ENCODE results near the gene GDF15. TPM values are rescaled to one million over a fixed set of nuclear protein-coding genes. Genes with fewer than 3 reads are reported as not detected.

The GDF15 gene
- 30.3 to 66.7 TPM (median 56.0 TPM) in 5 replicates for total RNA-seq (2022; extraction: Qiagen RNA extraction; ENCODE audit: low read depth)

GRCh38 chr19:18385675-18386542 lies at the start of gene GDF15:
Gene GDF15, plus strand, starts transcription at chr19:18386158. Its CDS starts 32 bp downstream, at chr19:18386190.

GRCh38 chr19:18340190-18340989 lies 45.6 kb upstream of the GDF15 start, which contains the start of gene PGPEP1:
Gene PGPEP1, plus strand, starts transcription at chr19:18340598. Its CDS starts 84 bp downstream, at chr19:18340682.

GRCh38 chr19:18397242-18398202 lies 11.6 kb downstream of the GDF15 start, which contains the start of gene LRRC25:
Gene LRRC25, minus strand, starts transcription at chr19:18397622. Its CDS starts 659 bp downstream, at chr19:18396963.

GRCh38 chr19:18419195-18419698 lies 33.3 kb downstream of the GDF15 start, which contains the start of gene SSBP4:
Gene SSBP4, plus strand, starts transcription at chr19:18419398. Its CDS starts 251 bp downstream, at chr19:18419649.

GRCh38 chr19:18437491-18438330 lies 51.8 kb downstream of the GDF15 start, which contains the start of gene ISYNA1:
Gene ISYNA1, minus strand, starts transcription at chr19:18438133. Its CDS starts 154 bp downstream, at chr19:18437979.

Other genes with a start within 250 kb of the GDF15 start
- 3.0 to 13.4 TPM (median 9.3 TPM) in 5 replicates for gene PIK3R2, start 233.0 kb upstream of the GDF15 start, total RNA-seq (2022; extraction: Qiagen RNA extraction; ENCODE audit: low read depth)
- 10.4 to 22.0 TPM (median 15.3 TPM) in 5 replicates for gene IFI30, start 212.3 kb upstream of the GDF15 start, total RNA-seq (2022; extraction: Qiagen RNA extraction; ENCODE audit: low read depth)
- gene MPV17L2, start 192.9 kb upstream of the GDF15 start, total RNA-seq (2022; extraction: Qiagen RNA extraction; ENCODE audit: low read depth), result 9.0 to 13.3 TPM (median 10.7 TPM) in 5 replicates
- gene RAB3A, start 182.1 kb upstream of the GDF15 start, total RNA-seq (2022; extraction: Qiagen RNA extraction; ENCODE audit: low read depth), result 0.53 to 1.1 TPM (median 0.57 TPM) in 5 replicates
- gene PDE4C, start 159.7 kb upstream of the GDF15 start, total RNA-seq (2022; extraction: Qiagen RNA extraction; ENCODE audit: low read depth), result 0.27 to 0.50 TPM in 2 of 5 replicates, not detected in the others
- gene IQCN, start 111.7 kb upstream of the GDF15 start, total RNA-seq (2022; extraction: Qiagen RNA extraction; ENCODE audit: low read depth), result 0.32 to 0.49 TPM (median 0.40 TPM) in 5 replicates
- gene JUND, start 104.5 kb upstream of the GDF15 start, total RNA-seq (2022; extraction: Qiagen RNA extraction; ENCODE audit: low read depth), result 35.1 to 63.5 TPM (median 51.7 TPM) in 5 replicates
- gene LSM4, start 63.1 kb upstream of the GDF15 start, total RNA-seq (2022; extraction: Qiagen RNA extraction; ENCODE audit: low read depth), result 228 to 256 TPM (median 239 TPM) in 5 replicates
- 2.6 to 3.1 TPM (median 2.6 TPM) in 5 replicates for gene PGPEP1, start 45.6 kb upstream of the GDF15 start, total RNA-seq (2022; extraction: Qiagen RNA extraction; ENCODE audit: low read depth)
- not detected in 5 replicates for gene LRRC25, start 11.5 kb downstream of the GDF15 start, total RNA-seq (2022; extraction: Qiagen RNA extraction; ENCODE audit: low read depth)
- gene SSBP4, start 33.2 kb downstream of the GDF15 start, total RNA-seq (2022; extraction: Qiagen RNA extraction; ENCODE audit: low read depth), result 34.1 to 57.9 TPM (median 51.4 TPM) in 5 replicates
- gene ISYNA1, start 52.0 kb downstream of the GDF15 start, total RNA-seq (2022; extraction: Qiagen RNA extraction; ENCODE audit: low read depth), result 27.1 to 47.3 TPM (median 45.2 TPM) in 5 replicates
- 3.9 to 6.1 TPM (median 5.6 TPM) in 5 replicates for gene ELL, start 135.9 kb downstream of the GDF15 start, total RNA-seq (2022; extraction: Qiagen RNA extraction; ENCODE audit: low read depth)
- 116 to 161 TPM (median 147 TPM) in 5 replicates for gene FKBP8, start 157.4 kb downstream of the GDF15 start, total RNA-seq (2022; extraction: Qiagen RNA extraction; ENCODE audit: low read depth)
- gene KXD1, start 171.7 kb downstream of the GDF15 start, total RNA-seq (2022; extraction: Qiagen RNA extraction; ENCODE audit: low read depth), result 81.6 to 108 TPM (median 102 TPM) in 5 replicates
- gene UBA52, start 185.7 kb downstream of the GDF15 start, total RNA-seq (2022; extraction: Qiagen RNA extraction; ENCODE audit: low read depth), result 1,017 to 1,354 TPM (median 1,138 TPM) in 5 replicates
- gene REX1BD, start 202.6 kb downstream of the GDF15 start, total RNA-seq (2022; extraction: Qiagen RNA extraction; ENCODE audit: low read depth), result 43.0 to 66.6 TPM (median 58.2 TPM) in 5 replicates
- gene CRLF1, start 220.6 kb downstream of the GDF15 start, total RNA-seq (2022; extraction: Qiagen RNA extraction; ENCODE audit: low read depth), result 1.1 to 4.2 TPM (median 3.3 TPM) in 5 replicates
- 3.8 to 6.7 TPM (median 5.8 TPM) in 5 replicates for gene TMEM59L, start 226.7 kb downstream of the GDF15 start, total RNA-seq (2022; extraction: Qiagen RNA extraction; ENCODE audit: low read depth)

Measured in A549 treated with RU486 at 1 μM for 4 hours (cell line).